Measurements from ENCODE around the gene PRR5. TPM values are rescaled to one million over a fixed set of nuclear protein-coding genes. Genes with fewer than 3 reads are reported as not detected.
A peak's percentile ranks its signal among the peaks of the same experiment; 100 is the strongest.

Gene PRR5
- total RNA-seq, 1 donor from 2014 or later, result 8.5 TPM

DNA sequence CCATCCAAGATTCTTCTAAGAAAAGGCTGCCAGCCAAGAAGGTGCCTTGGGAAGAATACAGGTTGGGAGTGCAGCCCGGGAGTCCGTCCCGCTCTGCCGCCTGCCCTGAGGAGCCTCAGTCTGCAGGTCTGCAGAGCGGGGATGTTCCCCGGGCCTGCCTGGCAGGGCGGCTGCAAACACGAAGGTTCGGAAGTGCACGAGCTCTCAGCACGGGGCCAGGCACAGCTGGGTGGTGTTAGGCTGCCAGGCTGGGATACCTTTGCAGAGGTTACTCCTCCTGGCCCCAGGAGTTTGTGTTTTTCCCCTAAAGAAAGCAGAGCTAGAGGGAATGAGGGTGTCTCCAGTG is 9.4 kb upstream of the PRR5 start:
- DNase-seq (ENCODE audit: low read depth in 2 of 2), result no peak

DNA sequence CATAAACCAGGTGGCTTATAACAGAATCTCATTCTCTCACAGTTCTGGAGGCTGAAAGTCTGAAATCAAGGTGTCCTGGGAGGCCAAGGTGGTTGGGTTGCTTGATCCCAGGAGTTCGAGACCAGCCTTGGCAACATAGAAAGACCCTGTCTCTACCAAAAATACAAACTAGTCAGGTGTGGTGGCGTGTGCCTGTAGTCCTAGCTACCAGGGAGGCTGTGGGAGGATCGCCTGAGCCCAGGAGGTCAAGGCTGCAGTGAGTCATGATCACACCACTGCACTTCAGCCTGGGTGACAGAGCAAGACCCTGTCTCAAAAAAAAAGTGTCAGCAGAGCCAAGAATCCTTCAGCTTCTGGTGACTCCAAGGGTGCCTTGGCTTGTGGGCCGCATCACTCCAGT is 8.9 kb upstream of the PRR5 start:
- DNase-seq (ENCODE audit: low read depth in 2 of 2), result no peak

DNA sequence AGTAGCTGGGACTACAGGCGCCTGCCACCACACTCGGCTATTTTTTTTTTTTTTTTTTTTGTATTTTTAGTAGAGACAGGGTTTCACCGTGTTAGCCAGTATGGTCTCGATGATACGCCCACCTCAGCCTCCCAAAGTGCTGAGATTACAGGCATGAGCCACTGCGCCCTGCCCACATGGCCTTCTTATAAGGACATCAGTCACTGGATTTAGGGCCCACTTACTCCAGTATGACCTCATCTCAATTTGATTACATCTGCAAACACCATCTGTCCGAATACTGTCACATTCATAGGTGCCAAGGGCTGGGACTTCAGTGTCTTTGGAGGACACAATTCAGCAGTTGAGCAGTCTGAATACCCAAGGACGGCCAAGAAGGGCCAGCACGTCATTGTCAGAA is 8.2 kb upstream of the PRR5 start:
- DNase-seq (ENCODE audit: low read depth in 2 of 2), result no peak

GRCh38 chr22:44697423-44698141 is 4.4 kb upstream of the PRR5 start:
- DNase-seq (ENCODE audit: low read depth in 2 of 2), result peak; percentile 57 to 71

- DNase-seq (ENCODE audit: low read depth in 2 of 2), result no peak
These were observed 3.2 kb upstream of the PRR5 start for GRCh38 chr22:44698531-44699421.

DNA sequence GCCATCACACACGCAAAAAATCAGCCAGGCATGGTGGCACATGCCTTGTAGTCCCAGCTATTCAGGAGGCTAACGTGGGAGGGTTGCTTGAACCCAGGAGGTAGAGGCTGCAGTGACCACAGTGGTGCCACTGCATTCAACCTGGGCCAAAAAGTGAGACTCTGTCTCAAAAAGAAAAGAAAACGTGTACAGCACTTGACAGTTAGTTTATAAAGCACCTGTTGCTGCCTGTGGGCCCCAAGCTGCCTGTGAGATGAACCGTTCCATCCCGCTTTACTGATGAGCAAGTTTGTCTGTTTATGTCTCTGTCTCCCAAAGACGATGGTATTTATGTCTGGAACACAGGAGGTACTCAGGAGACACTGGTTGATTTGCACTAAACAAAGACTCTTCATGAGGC is 1.5 kb upstream of the PRR5 start:
- no peak for DNase-seq (ENCODE audit: low read depth in 2 of 2)

- no peak for DNase-seq (ENCODE audit: low read depth in 2 of 2)
These were observed 715 bp upstream of the PRR5 start for GRCh38 chr22:44701187-44701790.

DNA sequence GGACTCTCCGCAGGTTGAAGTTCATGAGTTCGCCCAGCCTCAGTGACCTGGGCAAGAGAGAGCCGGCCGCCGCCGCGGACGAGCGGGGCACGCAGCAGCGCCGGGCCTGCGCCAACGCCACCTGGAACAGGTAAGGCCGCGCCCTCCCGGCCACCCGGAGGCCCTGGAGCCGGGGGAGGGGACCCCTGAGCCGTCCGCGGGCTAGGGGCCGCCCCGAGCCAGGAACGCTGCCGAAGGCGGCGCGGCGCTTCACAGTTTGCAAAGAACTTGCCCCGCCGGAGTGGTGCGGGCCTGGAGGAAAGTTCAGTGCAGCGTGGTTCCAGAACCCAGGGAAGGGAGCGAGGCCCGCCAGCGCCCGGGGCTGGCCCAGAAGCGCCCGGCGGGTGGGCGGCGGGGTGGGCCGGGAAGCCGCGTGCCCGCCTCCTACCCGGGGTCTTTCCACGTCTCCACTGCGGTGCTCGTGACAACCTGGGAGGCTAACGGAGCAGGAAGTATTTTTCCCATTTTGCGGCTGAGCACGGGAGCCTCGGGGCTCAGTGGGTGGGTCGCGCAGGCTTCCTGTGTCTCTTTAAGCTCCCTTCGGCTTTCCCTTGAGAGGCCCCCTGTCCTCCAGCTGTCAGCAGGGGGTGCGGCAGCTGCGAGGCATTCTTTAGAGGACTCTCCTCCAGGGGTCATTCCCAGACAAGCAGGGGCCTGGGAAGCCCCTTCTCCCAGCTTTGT is 635 bp downstream of the PRR5 start:
- DNase-seq (ENCODE audit: low read depth in 2 of 2), result no peak

DNA sequence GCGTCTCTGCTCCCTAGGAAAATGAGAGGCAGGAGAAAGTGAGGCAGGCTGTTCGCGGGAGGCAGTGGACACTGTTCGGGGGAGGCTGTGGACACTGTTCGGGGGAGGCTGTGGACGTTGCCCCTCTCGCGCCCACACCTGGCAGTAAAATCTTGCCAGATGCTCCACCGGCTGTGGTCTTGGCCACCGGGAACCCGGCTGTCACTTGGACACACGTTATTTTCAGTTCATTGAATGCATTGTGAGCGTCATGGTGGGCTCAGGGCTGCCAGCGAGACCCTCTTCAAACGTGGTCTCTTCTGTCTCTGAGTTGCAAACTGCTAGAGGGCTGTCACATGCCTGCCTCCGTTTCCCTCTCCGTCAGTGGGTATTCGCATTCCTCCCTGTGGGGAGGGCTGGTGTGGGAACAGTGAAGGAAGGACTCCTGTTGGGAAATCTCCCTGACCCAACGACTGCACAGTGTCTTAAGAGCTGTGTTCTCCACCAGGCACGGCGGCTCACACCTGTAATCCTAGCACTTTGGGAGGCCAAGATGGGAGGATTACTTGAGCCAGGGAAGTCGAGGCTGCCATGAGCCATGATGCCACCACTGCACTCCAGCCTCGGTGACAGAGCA is 1.4 kb downstream of the PRR5 start:
- no peak for DNase-seq (ENCODE audit: low read depth in 2 of 2)

GRCh38 chr22:44704159-44705021 is 2.4 kb downstream of the PRR5 start:
- no peak for DNase-seq (ENCODE audit: low read depth in 2 of 2)

DNA sequence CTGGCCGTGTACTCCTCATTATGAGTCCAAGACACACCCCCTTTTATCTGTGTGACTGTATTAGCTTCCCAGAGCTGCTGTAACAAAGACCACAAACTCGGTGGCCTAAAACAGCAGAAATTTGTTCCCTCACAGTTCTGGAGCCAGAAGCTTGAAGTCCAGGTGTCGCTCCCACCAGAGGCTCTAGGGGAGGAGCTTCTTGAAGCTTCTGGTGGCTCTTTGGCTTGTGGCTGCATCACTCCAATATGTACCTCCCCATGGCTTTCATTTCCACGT is 3.0 kb downstream of the PRR5 start:
- DNase-seq (ENCODE audit: low read depth in 2 of 2), result no peak

- DNase-seq (ENCODE audit: low read depth in 2 of 2), result no peak
These were observed 4.5 kb downstream of the PRR5 start for GRCh38 chr22:44706488-44706887.

- DNase-seq (ENCODE audit: low read depth in 2 of 2), result no peak
These were observed 5.2 kb downstream of the PRR5 start for GRCh38 chr22:44707178-44707577.

DNA sequence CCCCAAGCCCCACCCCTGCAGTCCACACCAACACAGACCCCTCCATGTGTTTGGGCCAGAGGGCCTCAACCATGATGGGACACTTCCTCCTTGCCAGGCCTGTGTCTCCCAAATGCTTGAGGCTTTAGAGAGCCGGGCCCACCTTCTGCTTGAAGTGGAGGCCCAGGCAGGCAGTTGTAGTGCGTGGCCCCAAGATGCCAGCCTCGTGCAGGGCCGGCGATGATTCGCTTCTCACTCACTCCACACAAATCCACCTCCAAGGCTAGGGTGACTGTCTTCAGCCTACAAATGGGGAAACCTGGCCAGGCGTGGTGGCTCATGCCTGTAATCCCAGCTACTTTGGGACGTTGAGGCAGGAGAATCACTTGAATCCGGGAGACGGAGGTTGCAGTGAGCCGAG is 5.7 kb downstream of the PRR5 start:
- DNase-seq (ENCODE audit: low read depth in 2 of 2), result no peak

DNA sequence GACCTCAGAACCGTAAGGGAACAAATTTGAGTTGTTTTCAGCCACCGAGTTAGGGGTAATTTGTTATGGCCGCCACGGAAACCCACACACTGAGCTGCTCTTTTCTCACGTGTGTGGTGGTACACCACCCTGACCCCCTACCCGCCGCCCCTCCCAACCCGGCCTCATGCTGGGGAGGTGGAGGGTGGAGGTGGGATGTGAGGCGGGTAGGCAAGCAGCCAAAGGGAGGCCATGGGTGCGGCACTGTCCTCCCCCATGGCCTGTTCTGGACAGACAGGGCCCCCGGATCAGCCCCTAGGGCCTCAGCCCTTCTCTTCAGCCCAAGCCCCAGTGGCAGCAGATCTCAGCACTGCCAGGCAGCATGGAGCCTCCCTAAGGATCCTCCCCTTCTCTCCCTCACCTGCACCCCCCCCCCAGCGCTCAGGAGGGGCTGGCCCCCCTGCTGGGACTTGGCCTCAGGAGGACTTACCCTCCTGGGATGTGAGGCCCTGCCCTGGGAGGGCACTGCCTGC is 7.9 kb downstream of the PRR5 start:
- DNase-seq (ENCODE audit: low read depth in 2 of 2), result no peak

DNA sequence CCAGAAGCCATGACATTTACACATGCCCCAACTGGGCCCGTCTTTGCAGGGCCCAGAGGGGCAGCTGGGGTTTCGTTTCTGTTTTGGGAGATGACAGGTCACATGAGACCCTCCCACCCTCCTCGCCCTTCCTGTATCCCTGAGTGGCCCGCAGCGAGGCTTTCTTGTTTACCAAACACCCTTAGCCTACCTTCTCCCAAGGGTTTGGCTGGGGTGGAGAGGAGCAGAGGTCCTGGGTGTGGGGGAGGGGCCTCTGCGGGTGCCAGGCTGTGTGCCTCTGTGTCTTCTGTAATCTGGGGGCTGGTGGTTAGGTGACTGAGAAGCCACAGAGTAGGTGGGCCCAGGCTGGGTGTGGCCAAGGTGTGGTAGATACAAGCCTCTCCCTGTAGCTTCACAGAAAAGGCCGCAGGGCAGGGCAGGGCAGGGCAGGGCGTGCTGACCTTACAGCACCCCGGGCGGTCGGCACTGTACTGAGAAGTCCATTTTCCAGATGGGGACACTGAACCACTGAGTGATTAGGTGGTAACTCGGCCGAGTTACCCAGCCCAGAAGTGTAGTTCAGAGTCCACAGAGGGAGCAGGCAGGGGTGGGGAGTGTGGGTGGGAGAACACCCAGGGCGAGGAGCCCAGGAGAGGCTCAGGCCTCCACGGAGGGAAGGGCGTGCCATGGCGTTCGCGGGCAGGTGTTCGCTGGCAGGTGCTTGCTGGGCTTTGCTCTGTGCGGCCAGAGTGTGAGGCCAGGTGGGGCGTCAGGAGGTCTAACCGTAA is 8.7 kb downstream of the PRR5 start:
- no peak for DNase-seq (ENCODE audit: low read depth in 2 of 2)

DNA sequence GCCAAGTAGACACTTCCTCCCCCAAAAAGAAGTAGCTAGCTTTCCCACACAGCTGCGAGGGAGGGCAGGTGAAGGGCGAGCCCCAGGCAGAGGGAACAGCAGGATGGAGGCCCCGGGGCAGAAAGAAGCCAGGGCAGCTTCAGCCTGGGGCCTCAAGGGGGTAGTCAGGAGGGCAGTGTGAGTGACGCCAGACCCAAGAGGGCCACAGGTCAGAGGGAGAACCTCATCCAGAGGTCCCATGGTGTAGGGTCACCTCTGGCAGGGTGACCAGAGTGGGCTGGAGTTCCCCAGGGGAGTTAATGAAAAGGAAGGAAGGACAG is 9.2 kb downstream of the PRR5 start:
- no peak for DNase-seq (ENCODE audit: low read depth in 2 of 2)

DNA sequence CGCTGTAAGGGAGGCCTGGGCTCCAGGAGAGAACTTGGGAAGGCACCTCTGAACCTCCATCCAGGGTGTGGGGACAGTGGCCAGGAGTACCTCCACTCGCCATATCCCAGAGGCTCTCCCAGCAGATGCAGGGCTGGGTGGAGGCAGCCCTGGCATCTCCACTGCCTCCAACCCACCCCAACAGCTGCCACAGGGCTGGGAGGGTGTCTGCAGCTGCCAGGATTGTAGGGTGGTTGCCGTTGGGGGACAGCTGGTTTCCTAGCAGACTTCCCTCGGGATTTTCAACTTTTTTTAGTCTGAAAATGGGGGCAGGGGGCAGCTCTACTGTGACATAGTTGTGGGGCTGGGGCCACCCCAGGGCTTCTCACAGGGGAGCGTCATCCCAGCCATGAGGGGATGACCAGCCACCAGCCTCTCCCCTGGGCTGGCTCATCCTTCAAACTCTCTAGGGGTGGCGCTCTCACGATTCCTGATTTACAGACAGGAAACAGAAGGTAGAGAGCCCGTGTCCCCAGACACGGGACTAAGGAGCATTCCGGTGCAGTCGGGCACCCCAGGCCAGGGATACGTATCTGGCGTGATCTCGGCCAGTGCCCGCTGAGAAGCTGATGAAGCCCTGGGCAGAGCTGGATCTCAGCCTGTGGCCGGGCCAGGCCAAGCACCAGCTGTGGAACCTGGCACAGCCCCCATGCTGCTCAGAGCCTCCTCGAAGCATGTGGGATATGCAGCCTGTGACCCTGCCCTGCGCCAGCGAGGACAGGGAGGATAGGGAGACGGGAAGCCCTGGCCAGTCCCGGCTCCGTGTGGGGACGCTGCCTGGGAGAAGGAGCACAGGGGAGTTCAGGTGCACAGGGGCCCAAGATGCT is 9.9 kb downstream of the PRR5 start:
- no peak for DNase-seq (ENCODE audit: low read depth in 2 of 2)

DNA sequence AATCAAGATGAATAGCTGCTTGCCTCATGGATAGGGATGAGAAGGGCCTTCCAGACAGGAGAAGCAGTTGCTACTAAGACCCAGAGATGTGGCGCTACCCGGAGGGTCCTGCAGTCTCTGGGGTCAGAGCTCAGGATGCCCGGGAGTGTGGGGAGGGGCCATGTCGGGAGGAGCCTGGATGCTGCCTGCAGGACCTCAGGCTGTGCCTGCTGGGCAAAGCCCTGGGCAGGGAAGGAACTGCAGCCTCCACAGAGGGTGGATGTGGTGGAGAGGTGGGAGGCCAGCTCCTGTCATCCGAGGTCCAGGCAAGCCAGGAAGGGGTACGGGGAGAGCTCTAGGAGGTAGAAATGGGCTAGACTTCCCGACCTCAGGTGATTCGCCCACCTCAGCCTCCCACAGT is 11.0 kb downstream of the PRR5 start:
- DNase-seq (ENCODE audit: low read depth in 2 of 2), result no peak

All from lung microvascular endothelial cell (primary cell).